Glutamatergic neuron (in vitro differentiated cells): ENCODE data around the gene RPS6KA2. TPM values are rescaled to one million over a fixed set of nuclear protein-coding genes. Genes with fewer than 3 reads are reported as not detected.

ENCODE experiments used
- DNase-seq: peaks from one replicate; pipeline ENCODE4 v3.0.0; 2022
- H3K27ac Mint-ChIP-seq: one replicate; pipeline ENCODE4 v1.8.0; 2020; ENCODE audit warnings: mild to moderate bottlenecking, mixed read lengths, inconsistent platforms; ENCODE audit not compliant: unreplicated experiment
- H3K27me3 Mint-ChIP-seq: one replicate; pipeline ENCODE4 v1.8.0; 2020; ENCODE audit warnings: mild to moderate bottlenecking, moderate library complexity, mixed read lengths, inconsistent platforms; ENCODE audit not compliant: unreplicated experiment
- H3K36me3 Mint-ChIP-seq: one replicate; pipeline ENCODE4 v1.8.0; 2020; ENCODE audit warnings: mild to moderate bottlenecking, mixed read lengths, inconsistent platforms; ENCODE audit not compliant: unreplicated experiment
- H3K4me1 Mint-ChIP-seq: one replicate; pipeline ENCODE4 v1.8.0; 2020; ENCODE audit warnings: mild to moderate bottlenecking, low read depth, mixed read lengths, inconsistent platforms; ENCODE audit not compliant: unreplicated experiment
- H3K4me3 Mint-ChIP-seq: one replicate; pipeline ENCODE4 v1.8.0; 2020; ENCODE audit warnings: mild to moderate bottlenecking, mixed read lengths, inconsistent platforms; ENCODE audit not compliant: unreplicated experiment
- H3K9me3 Mint-ChIP-seq: one replicate; pipeline ENCODE4 v1.8.0; 2020; ENCODE audit warnings: mild to moderate bottlenecking, moderate library complexity, mixed read lengths, inconsistent platforms; ENCODE audit not compliant: unreplicated experiment
- total RNA-seq: library from RNA; stranded (reverse); fragmentation: NEBNext Ultra II Directional; extraction: Animal tissue kit (Norgen Biotek cat#: 25700); gene quantifications from one replicate; pipeline ENCODE4 v1.2.1, GENCODE V29; 2021; ENCODE audit not compliant: unreplicated experiment
- TF ChIP-seq, protein P1 (sequence below): fragments of 200-600 bp; sonication (generic); IDR thresholded peaks from one replicate; pipeline ENCODE4 v1.5.0; 2021; ENCODE audit not compliant: partially characterized antibody, unreplicated experiment

RPS6KA2 gene
- total RNA-seq, 1 donor from 2014 or later: 109 TPM

DNA sequence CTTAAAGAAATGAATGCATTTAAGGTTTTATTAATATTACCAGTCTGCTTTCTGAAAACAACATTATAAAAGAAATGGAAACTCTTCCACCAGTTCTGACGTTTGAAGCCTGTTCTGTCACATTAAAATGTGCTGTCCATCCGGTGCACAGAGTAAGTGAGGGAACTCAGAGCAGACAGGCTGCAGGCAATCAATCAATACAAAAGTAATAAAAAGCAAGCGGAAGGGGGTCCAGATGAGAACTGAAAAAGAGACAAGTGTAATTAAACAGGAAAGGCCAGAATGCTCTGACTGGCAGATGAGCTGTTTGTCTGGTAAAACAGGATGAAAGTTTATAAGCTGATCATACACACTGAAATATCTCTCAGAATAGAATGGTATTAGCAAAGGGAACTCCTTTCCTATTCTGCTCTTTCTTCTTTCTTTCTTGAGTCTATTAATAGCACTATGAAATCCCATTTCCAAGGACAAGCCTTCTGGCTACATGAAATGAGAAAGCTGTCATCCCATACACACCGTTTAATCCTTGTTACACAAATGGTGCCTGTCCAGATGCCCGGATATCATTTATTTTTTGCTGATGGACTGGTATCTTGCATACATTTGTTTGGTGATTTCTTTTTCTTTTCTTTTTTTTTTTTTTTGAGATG lies 134.8 kb downstream of the RPS6KA2 start:
- Mint-ChIP-seq H3K9me3 (peaks cover 21% of the 10 kb centered on the region), H3K36me3 (peaks cover 11% of the 10 kb centered on the region), H3K4me3 (peak overlapping the region; percentile 82), H3K27ac (peak overlapping the region; percentile 98), H3K4me1 (peaks cover 50% of the 10 kb centered on the region), H3K27me3 (peaks cover 12% of the 10 kb centered on the region)
- TF ChIP-seq, protein P1, sequence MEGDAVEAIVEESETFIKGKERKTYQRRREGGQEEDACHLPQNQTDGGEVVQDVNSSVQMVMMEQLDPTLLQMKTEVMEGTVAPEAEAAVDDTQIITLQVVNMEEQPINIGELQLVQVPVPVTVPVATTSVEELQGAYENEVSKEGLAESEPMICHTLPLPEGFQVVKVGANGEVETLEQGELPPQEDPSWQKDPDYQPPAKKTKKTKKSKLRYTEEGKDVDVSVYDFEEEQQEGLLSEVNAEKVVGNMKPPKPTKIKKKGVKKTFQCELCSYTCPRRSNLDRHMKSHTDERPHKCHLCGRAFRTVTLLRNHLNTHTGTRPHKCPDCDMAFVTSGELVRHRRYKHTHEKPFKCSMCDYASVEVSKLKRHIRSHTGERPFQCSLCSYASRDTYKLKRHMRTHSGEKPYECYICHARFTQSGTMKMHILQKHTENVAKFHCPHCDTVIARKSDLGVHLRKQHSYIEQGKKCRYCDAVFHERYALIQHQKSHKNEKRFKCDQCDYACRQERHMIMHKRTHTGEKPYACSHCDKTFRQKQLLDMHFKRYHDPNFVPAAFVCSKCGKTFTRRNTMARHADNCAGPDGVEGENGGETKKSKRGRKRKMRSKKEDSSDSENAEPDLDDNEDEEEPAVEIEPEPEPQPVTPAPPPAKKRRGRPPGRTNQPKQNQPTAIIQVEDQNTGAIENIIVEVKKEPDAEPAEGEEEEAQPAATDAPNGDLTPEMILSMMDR: no peak
- no peak for DNase-seq

DNA sequence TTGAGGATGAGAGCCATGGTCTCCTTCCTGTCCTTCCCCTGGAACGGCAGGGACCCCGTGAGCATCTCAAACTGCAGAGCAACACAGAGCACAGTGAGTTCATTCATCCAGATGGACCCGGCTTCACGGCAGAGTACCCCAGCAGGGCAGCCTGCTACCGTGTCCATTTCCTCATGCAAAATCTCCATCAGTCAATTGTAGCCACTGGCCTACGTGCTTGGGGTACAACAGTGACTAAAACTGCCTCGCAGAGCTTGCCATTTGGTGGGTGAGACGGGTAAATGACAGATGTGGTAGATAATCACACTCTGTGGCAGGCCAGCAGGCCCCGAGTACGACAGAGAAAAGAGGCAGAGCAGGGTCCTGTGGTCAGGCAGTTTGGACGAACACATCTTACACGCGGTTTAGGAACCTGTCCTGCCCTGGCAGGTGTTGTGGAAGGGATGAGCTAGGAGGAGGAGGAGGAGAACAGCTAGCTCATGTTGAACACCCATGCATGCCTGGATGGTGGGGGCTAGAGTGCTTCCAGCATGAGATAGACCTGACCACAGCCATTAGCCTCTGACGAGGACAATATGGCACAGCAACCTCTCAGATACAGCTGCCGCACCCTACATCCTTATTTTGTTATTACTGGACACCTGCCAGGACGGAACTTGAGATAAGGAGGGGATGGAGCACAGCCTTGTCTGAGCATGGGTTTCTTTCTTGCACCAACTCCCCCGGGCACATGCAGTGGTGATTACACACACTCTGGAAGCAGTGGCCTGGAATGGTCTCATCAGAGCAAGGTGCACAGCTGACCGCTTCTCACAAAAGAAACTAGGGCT lies 136.2 kb downstream of the RPS6KA2 start:
- peak overlapping the region; percentile 98 for H3K27ac Mint-ChIP-seq
- TF ChIP-seq, protein P1: no peak
- peaks cover 54% of the 10 kb centered on the region for H3K4me1 Mint-ChIP-seq
- peak overlapping the region; percentile 82 for H3K4me3 Mint-ChIP-seq
- H3K36me3 Mint-ChIP-seq: peaks cover 11% of the 10 kb centered on the region
- peak; percentile 52 for DNase-seq
- H3K27me3 Mint-ChIP-seq: peaks cover 12% of the 10 kb centered on the region
- peaks cover 22% of the 10 kb centered on the region for H3K9me3 Mint-ChIP-seq

DNA sequence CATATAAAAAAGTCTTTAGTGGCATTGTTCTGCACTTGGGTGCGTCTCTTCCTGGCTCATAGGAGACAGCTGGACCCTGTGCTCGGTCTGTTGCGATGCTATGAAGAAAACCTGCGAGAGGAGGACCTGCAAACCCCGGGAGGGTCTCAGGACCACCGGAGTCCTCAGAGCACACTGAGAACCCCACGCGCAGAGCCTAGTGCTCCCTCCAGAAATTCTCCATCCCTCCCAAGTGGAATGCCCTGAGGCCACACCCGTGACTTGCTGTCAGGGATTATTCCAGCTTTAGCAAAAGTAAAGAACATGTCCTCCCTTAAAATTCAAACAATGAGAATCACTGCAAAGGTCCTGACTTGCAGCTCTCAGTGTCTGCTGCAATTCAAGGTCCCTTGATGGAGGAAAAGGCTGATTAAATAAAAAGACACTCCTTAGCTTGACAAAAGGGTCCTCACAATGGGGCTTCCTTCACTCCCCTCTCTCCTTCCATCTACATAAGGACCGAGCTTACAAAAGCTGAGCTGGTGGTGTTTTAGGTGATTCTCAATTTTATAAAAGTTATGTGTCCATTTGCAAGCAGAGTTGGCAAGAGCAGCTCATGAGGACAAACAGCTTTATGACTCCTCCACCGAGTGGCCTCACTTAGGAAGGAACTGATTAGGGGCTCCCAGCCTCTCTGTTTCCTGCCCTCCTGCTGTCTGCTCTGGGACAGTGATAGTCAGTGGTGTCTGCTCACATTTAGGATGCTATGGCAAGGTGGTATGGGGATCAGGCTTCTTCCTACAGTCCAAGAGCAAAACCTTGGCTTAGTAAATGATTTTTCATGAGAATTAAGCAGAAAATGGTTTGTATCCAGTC lies 137.5 kb downstream of the RPS6KA2 start:
- peak overlapping the region; percentile 98 for H3K27ac Mint-ChIP-seq
- H3K27me3 Mint-ChIP-seq: peaks cover 12% of the 10 kb centered on the region
- peaks cover 23% of the 10 kb centered on the region for H3K9me3 Mint-ChIP-seq
- TF ChIP-seq, protein P1: no peak
- peaks cover 61% of the 10 kb centered on the region for H3K4me1 Mint-ChIP-seq
- H3K36me3 Mint-ChIP-seq: peaks cover 11% of the 10 kb centered on the region
- H3K4me3 Mint-ChIP-seq: peak overlapping the region; percentile 61
- DNase-seq: no peak

DNA sequence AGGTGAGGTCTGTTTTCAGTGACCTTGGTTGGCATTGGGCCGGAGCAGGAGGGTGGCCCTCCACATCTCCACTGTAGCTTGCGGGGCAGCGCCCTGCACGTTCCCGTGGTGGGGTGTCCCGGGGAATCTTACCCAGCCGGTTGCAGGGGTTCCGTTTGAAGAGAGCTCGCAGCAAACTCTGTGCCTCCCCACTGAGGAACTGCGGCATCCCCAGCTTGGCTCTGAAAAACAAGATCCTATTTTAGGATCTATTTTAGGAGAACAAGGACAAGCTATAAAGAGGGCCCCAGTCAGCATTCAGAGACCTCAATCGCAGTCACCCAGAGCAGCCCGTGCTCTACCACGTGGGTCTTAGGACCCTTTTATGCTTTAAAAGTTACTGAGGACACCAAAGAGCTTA lies 138.3 kb downstream of the RPS6KA2 start:
- Mint-ChIP-seq H3K4me3 (no peak overlapping the region), H3K4me1 (peaks cover 69% of the 10 kb centered on the region), H3K36me3 (peaks cover 11% of the 10 kb centered on the region), H3K9me3 (peaks cover 28% of the 10 kb centered on the region), H3K27me3 (peaks cover 16% of the 10 kb centered on the region), H3K27ac (no peak overlapping the region)
- TF ChIP-seq, protein P1: no peak
- no peak for DNase-seq
